Prostate gland (tissue), 2 donors: ENCODE results near the gene METTL26. TPM values are rescaled to one million over a fixed set of nuclear protein-coding genes. Genes with fewer than 3 reads are reported as not detected.

Source experiments
- DNase-seq: peaks from one replicate; pipeline ENCODE4 v3.0.0-alpha.2; 2019; ENCODE audit warnings: low spot score
- H3K27ac ChIP-seq, 2 donors: fragments of 200-600 bp; sonication (generic); 2 replicates each; pipeline ENCODE4 v1.5.1; 2017 to 2019
- H3K27me3 ChIP-seq: fragments of 200-600 bp; sonication (generic); replicated peaks from 2 replicates; pipeline ENCODE4 v1.5.1; 2019; ENCODE audit not compliant: insufficient read depth
- H3K36me3 ChIP-seq, 2 donors: fragments of 200-600 bp; sonication (generic); 1 replicate in 1 of 2; 2 replicates in 1 of 2; pipeline versions ENCODE4 v1.5.1 to v1.8.1; 2017 to 2019
- H3K4me1 ChIP-seq: fragments of 200-600 bp; sonication (generic); replicated peaks from 2 replicates; pipeline ENCODE4 v1.5.1; 2019
- H3K4me3 ChIP-seq, 2 donors: fragments of 200-600 bp; sonication (generic); 2 replicates each; pipeline ENCODE4 v1.5.1; 2017 to 2019
- H3K9me3 ChIP-seq: fragments of 200-600 bp; sonication (generic); 2 replicates; pipeline ENCODE4 v1.5.1; 2017
- POLR2A ChIP-seq: fragments of 450-650 bp; IDR thresholded peaks from one replicate; pipeline ENCODE4 v1.6.1; 2016; ENCODE audit warnings: antibody characterized with exemption, mild to moderate bottlenecking
- POLR2AphosphoS5 ChIP-seq: sonication (generic); formaldehyde crosslinking; IDR thresholded peaks from one replicate; pipeline ENCODE4 v1.6.1; 2017; ENCODE audit warnings: antibody characterized with exemption
- WGBS: methylation state at CpG from one replicate; pipeline ENCODE4 v1.1.5; 2018; 5-methylcytosine and 5-hydroxymethylcytosine counted together
- intact Hi-C: fragments of 100-400 bp; cut with DNase I; formaldehyde crosslinking; loops from one replicate; pipeline ENCODE4 v1.14.2; 2022
- total RNA-seq, 2 donors: library from RNA; depleted of rRNA; stranded (reverse); fragments of >200 nt; gene quantifications; one replicate each; pipeline ENCODE4 v1.1.0, GENCODE V29; 2016
- TF ChIP-seq, protein P1 (sequence below), 4 experiments: fragments of 200-600 bp in 2 of 4; fragments of 450-650 bp in 2 of 4; sonication (generic) in 2 of 4; IDR thresholded peaks; 1 replicate in 3 of 4; 2 replicates in 1 of 4; pipeline ENCODE4 v1.5.1; 2016 to 2019; ENCODE audit warnings: antibody characterized with exemption in 4 of 4, mild to moderate bottlenecking in 2 of 4, moderate library complexity in 2 of 4

METTL26 gene
- total RNA-seq, 2 donors from 2014 or later: 179 to 207 TPM

DNA sequence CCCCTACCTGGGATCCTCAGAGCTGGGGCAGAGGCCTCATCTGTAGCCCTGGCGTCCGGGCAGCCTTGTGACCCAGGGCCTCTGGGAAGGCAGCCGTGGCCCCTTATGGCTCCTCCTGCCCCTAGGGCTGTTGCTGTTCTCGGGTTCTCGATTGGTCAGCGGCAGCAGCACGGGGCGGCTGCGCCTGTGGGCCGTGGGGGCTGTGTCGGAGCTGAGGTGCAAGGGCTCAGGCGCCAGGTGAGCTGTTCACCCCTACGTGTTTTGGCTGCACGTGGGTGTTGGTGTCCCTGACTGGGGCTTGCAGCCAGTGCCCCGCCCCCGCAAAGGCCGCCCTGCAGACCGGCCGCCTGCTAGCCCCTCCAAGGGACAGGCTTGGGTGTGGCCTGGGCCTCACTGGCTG, 26.0 kb upstream of the METTL26 start:
- no peaks in the 10 kb centered on the region for H3K9me3 ChIP-seq
- no peak for TF ChIP-seq POLR2AphosphoS5
- TF ChIP-seq, protein P1, sequence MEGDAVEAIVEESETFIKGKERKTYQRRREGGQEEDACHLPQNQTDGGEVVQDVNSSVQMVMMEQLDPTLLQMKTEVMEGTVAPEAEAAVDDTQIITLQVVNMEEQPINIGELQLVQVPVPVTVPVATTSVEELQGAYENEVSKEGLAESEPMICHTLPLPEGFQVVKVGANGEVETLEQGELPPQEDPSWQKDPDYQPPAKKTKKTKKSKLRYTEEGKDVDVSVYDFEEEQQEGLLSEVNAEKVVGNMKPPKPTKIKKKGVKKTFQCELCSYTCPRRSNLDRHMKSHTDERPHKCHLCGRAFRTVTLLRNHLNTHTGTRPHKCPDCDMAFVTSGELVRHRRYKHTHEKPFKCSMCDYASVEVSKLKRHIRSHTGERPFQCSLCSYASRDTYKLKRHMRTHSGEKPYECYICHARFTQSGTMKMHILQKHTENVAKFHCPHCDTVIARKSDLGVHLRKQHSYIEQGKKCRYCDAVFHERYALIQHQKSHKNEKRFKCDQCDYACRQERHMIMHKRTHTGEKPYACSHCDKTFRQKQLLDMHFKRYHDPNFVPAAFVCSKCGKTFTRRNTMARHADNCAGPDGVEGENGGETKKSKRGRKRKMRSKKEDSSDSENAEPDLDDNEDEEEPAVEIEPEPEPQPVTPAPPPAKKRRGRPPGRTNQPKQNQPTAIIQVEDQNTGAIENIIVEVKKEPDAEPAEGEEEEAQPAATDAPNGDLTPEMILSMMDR (IDR thresholded peaks at IDR 0.05): no peak
- no peak for TF ChIP-seq POLR2A
- H3K4me3 ChIP-seq: no peak overlapping the region
- DNase-seq: no peak
- no peak overlapping the region for H3K27ac ChIP-seq
- H3K27me3 ChIP-seq: no peaks in the 10 kb centered on the region
- intact Hi-C loops: no loop called here
- H3K36me3 ChIP-seq: no peaks in the 10 kb centered on the region
- 91% methylated on average over 18 of the region's 19 CpGs for WGBS
- H3K4me1 ChIP-seq: peaks cover 3% of the 10 kb centered on the region

DNA sequence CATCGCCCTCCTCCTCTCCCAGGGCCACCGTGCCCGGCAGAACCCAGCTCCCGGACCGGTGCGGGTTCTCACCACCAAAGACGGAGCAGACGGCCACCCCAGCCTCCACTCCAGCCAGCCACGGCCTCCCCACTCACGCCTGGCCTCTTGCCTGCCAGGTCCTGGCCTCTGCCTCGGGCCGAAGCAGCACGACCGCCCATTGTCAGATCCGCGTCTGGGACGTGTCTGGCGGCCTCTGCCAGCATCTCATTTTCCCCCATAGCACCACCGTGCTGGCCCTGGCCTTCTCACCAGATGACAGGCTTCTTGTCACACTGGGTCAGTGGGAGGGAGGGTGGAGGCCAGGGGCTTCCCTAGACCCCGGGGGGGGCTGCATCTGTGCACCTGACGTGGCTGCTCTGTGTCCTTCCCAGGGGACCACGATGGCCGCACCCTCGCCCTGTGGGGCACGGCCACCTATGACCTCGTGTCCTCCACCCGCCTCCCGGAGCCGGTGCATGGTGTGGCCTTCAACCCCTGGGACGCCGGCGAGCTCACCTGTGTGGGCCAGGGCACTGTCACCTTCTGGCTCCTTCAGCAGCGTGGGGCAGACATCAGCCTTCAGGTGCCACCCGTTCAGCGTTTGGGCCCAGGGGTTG, 25.2 kb upstream of the METTL26 start:
- no peak for DNase-seq
- Histone ChIP-seq H3K36me3 (no peaks in the 10 kb centered on the region), H3K27ac (peak overlapping the region; percentile 53 to 61), H3K9me3 (no peaks in the 10 kb centered on the region), H3K4me3 (no peak overlapping the region), H3K4me1 (peaks cover 3% of the 10 kb centered on the region), H3K27me3 (no peaks in the 10 kb centered on the region)
- TF ChIP-seq, protein P1 (IDR thresholded peaks at IDR 0.05): no peak
- TF ChIP-seq POLR2AphosphoS5 (no peak), POLR2A (no peak)
- WGBS: 68% methylated on average over 34 of the region's 35 CpGs
- intact Hi-C loops: no loop called here

DNA sequence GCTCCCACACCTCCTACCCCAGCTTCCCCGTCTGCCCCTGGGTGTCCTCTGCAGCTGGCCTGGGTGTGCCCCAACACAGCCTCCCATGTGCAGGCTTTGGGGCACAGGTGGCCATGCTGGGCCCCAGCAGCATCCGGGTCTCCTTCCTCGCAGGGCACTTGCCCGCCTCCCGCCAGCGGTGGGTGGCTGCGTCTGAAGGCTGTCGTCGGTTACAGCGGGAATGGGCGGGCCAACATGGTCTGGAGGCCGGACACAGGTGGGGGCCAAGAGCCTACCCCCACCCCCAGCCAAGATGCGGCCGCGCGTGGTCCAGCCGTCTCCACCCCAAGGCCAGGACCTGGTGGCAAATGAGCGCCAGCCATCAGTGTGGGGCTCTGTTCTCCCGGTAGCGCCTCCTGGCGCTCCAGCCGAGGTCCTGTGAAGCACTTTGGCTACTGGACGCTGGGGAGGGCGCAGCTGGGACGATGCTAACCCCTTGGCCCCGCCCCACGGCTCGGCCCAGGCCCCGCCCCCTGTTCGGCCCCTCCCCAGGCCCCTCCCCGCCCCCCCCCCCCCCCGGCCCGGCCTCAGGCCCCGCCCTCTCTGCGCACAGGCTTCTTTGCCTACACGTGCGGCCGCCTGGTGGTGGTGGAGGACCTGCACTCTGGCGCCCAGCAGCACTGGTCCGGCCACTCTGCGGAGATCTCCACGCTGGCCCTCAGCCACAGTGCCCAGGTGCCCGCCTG, 24.5 kb upstream of the METTL26 start:
- no peak overlapping the region for H3K4me3 ChIP-seq
- peak; percentile 86 for DNase-seq
- H3K27me3 ChIP-seq: no peaks in the 10 kb centered on the region
- peaks cover 3% of the 10 kb centered on the region for H3K4me1 ChIP-seq
- TF ChIP-seq POLR2A: peak; percentile 8
- peak; percentile 62 for TF ChIP-seq POLR2AphosphoS5
- TF ChIP-seq, protein P1 (IDR thresholded peaks at IDR 0.05): peak; percentile 24 to 76 (median 56)
- H3K36me3 ChIP-seq: no peaks in the 10 kb centered on the region
- intact Hi-C loops: no loop called here
- WGBS: 49% methylated on average over 27 of the region's 43 CpGs
- H3K27ac ChIP-seq: peak overlapping the region; percentile 53 to 61
- H3K9me3 ChIP-seq: no peaks in the 10 kb centered on the region

DNA sequence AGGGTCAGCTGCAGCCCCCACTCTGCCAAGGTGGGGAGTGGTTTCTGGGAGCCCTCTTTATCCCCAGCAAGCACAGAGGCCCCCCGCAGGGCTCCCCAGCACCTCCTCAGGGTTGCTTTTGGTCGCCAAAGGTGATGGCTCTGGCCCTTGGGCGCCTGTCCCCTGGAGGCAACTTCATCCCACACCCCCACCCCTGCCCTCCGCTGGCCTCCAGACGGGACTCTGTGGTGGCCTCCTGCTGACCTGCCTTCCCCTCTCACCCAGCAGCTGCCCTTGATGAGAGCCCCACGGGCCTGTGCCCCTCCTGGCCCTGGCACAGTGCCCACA, 24.0 kb upstream of the METTL26 start:
- intact Hi-C loops: no loop called here
- no peaks in the 10 kb centered on the region for H3K36me3 ChIP-seq
- TF ChIP-seq POLR2A: no peak
- no peak for TF ChIP-seq POLR2AphosphoS5
- TF ChIP-seq, protein P1 (IDR thresholded peaks at IDR 0.05): no peak
- peak overlapping the region in 1 of 2 donors; percentile 3 for H3K27ac ChIP-seq
- H3K4me3 ChIP-seq: no peak overlapping the region
- peaks cover 3% of the 10 kb centered on the region for H3K4me1 ChIP-seq
- H3K27me3 ChIP-seq: no peaks in the 10 kb centered on the region
- H3K9me3 ChIP-seq: no peaks in the 10 kb centered on the region
- DNase-seq: no peak
- WGBS: 59% methylated on average over 6 of the region's 6 CpGs

DNA sequence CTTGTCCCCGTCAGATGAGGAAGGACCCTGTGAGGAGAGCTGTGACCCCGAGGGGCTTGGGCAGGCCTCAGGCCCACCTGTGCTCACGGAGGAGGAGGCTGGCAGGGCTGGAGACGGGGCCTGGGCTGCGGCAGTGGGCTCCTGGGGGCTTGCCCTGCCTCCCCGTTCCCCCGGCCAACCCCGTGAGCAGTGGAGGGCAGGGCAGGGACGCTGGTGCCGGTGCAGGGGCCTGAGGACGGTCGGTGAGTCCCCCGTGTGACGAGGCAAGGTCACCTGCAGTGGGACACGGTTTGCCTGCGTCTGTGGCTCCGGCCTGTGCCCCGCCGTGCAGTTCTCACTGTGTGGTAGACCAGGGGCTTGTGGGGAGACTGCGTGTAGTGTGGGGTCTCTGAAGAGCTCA, 23.5 kb upstream of the METTL26 start:
- H3K9me3 ChIP-seq: no peaks in the 10 kb centered on the region
- no peaks in the 10 kb centered on the region for H3K36me3 ChIP-seq
- H3K4me3 ChIP-seq: no peak overlapping the region
- H3K4me1 ChIP-seq: peaks cover 3% of the 10 kb centered on the region
- H3K27ac ChIP-seq: no peak overlapping the region
- WGBS: 92% methylated on average over 20 of the region's 20 CpGs
- no peaks in the 10 kb centered on the region for H3K27me3 ChIP-seq
- no peak for DNase-seq
- TF ChIP-seq, protein P1 (IDR thresholded peaks at IDR 0.05): no peak
- no peak for TF ChIP-seq POLR2A
- TF ChIP-seq POLR2AphosphoS5: no peak
- intact Hi-C loops: no loop called here
